HEK293 (cell line): ENCODE results near the gene PPP1R12C.
A peak's percentile ranks its signal among the peaks of the same experiment; 100 is the strongest.

Experiments
- CTCF ChIA-PET: fragments of 350-600 bp; formaldehyde crosslinking; extraction: SDS; loops from one replicate; lab custom pipeline; 2021; ENCODE audit warnings: antibody characterized with exemption; lab: Yijun Ruan, JAX
- POLR2A ChIA-PET: fragments of 300-600 bp; formaldehyde crosslinking; extraction: SDS; loops from one replicate; lab custom pipeline; 2020; ENCODE audit warnings: antibody characterized with exemption, inconsistent platforms; lab: Yijun Ruan, JAX
- H3K27ac ChIP-seq: fragments of 200-500 bp; sonication (Bioruptor generic); 2 replicates; pipeline ENCODE4 v1.5.1; 2014; ENCODE audit warnings: low read depth, low read length, control low read depth, inconsistent platforms; ENCODE audit errors: extremely low read depth
- H3K36me3 ChIP-seq, 2 experiments: fragments of 200-500 bp in 1 of 2; sonication (Bioruptor generic) in 1 of 2; 1 replicate in 1 of 2; 2 replicates in 1 of 2; pipeline ENCODE4 v1.5.1; 2014 to 2017; ENCODE audit warnings: inconsistent platforms in 2 of 2, low read length in 2 of 2; ENCODE audit not compliant: control insufficient read depth in 2 of 2, insufficient read depth in 1 of 2
- H3K4me1 ChIP-seq: fragments of 200-500 bp; sonication (Bioruptor generic); 2 replicates; pipeline ENCODE4 v1.5.1; 2014; ENCODE audit warnings: mild to moderate bottlenecking, low read length, inconsistent platforms; ENCODE audit not compliant: control insufficient read depth, insufficient read depth
- H3K4me3 ChIP-seq: 2 replicates; pipeline ENCODE4 v1.5.1; 2011; ENCODE audit warnings: low read depth, mild to moderate bottlenecking, control low read depth, low read length, moderate library complexity
- H3K9me3 ChIP-seq: fragments of 200-500 bp; sonication (Bioruptor generic); 2 replicates; pipeline ENCODE4 v1.5.1; 2014; ENCODE audit warnings: low read depth, low read length, inconsistent platforms; ENCODE audit not compliant: control insufficient read depth, insufficient read depth
- GLI2 ChIP-seq: fragments of 450-650 bp; formaldehyde crosslinking; IDR thresholded peaks from 2 replicates; pipeline ENCODE4; 2017; ENCODE audit warnings: missing biosample characterization, missing genetic modification characterization, low read depth, borderline replicate concordance
- HOXC10 ChIP-seq: sonication (generic); formaldehyde crosslinking; IDR thresholded peaks from 2 replicates; pipeline ENCODE4 v1.8.1; 2023; ENCODE audit warnings: mild to moderate bottlenecking, missing genetic modification reagents
- KLF1 ChIP-seq: fragments of 450-650 bp; formaldehyde crosslinking; IDR thresholded peaks from 2 replicates; pipeline ENCODE4 v1.5.1; 2016; ENCODE audit warnings: missing biosample characterization, missing genetic modification characterization
- SP2 ChIP-seq: fragments of 450-650 bp; formaldehyde crosslinking; IDR thresholded peaks from 2 replicates; pipeline ENCODE4 v1.5.1; 2016; ENCODE audit warnings: missing biosample characterization, missing genetic modification characterization
- ZBTB17 ChIP-seq: fragments of 450-650 bp; formaldehyde crosslinking; IDR thresholded peaks from 2 replicates; pipeline ENCODE4 v1.5.1; 2016; ENCODE audit warnings: missing biosample characterization, missing genetic modification characterization
- ZNF133 ChIP-seq: fragments of 450-650 bp; formaldehyde crosslinking; IDR thresholded peaks from 2 replicates; pipeline ENCODE4 v1.5.1; 2016; ENCODE audit warnings: missing biosample characterization, missing genetic modification characterization
- ZNF335 ChIP-seq: fragments of 450-650 bp; formaldehyde crosslinking; conservative IDR thresholded peaks from 2 replicates; pipeline ENCODE4 v1.5.1; 2016; ENCODE audit warnings: missing biosample characterization, missing genetic modification characterization
- ZNF341 ChIP-seq: fragments of 450-650 bp; formaldehyde crosslinking; IDR thresholded peaks from 2 replicates; pipeline ENCODE4; 2016; ENCODE audit warnings: low read depth, missing biosample characterization, missing genetic modification characterization
- ZNF350 ChIP-seq: fragments of 450-650 bp; formaldehyde crosslinking; IDR thresholded peaks from 2 replicates; pipeline ENCODE4 v1.5.0; 2017; ENCODE audit warnings: missing biosample characterization, mild to moderate bottlenecking, missing genetic modification characterization
- ZNF449 ChIP-seq: fragments of 450-650 bp; formaldehyde crosslinking; IDR thresholded peaks from 2 replicates; pipeline ENCODE4 v1.5.1; 2017; ENCODE audit warnings: missing biosample characterization, mild to moderate bottlenecking, missing genetic modification characterization, moderate library complexity
- ZNF76 ChIP-seq: fragments of 450-650 bp; formaldehyde crosslinking; IDR thresholded peaks from 2 replicates; pipeline ENCODE4; 2016; ENCODE audit warnings: low read depth, missing biosample characterization, missing genetic modification characterization, borderline replicate concordance
- TF ChIP-seq, protein P1 (sequence below): fragments of 450-650 bp; formaldehyde crosslinking; conservative IDR thresholded peaks from 2 replicates; pipeline ENCODE4 v1.5.1; 2016; ENCODE audit warnings: low read depth, missing biosample characterization, missing genetic modification characterization
- TF ChIP-seq, protein P2 (sequence below): fragments of 450-650 bp; formaldehyde crosslinking; IDR thresholded peaks from 2 replicates; pipeline ENCODE4 v1.5.1; 2017; ENCODE audit warnings: missing biosample characterization, missing genetic modification characterization
- TF ChIP-seq, protein P3 (sequence below): fragments of 450-650 bp; formaldehyde crosslinking; IDR thresholded peaks from 2 replicates; pipeline ENCODE4 v1.5.1; 2016; ENCODE audit warnings: missing biosample characterization, missing genetic modification characterization, low read depth

The PPP1R12C gene

DNA sequence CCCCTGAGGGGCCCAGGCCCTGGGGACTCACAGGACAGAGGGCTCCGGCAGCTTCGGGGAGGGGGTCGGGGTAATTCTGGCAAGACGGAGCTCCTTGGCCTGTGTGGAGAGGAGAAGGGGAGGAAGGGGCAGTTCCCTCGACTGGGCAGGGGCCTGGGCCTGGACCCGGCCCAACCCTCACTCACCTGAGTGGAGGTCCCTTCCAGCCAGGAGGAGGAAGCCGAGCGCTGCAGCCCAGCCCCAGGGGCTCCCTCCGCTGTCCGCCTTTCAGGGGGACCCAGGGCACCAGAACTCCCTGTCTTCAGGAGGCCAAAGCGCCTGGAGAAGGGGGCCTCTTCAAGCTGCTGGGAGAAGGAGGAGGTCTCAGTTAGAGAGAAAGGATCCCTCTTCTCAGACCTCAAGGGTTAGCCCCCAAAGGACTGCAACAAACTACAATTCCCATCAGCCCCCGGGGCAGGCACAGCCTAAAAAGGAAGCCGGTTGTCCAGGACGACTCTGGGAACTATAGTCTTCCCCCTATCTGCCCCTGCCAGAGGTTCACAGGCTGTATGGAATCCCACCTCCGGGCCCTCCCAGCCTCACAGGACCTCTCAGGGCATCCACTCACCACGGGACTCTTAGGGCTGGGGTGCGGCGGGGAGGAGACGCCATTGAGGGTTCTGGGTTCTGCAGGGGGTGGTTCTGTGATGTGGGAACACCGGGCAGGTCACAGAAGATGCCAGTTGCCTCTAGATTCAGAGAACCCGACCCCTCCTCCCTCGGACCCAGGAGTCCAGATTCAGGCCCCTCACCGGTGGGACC is 22.0 kb downstream of the PPP1R12C start:
- Histone ChIP-seq H3K4me3 (no peak overlapping the region), H3K27ac (no peak overlapping the region; the same call in 1 of the 2 replicates), H3K36me3 (peaks cover 4 to 47% of the 10 kb centered on the region in 2 experiments; a peak in 2 of 3 replicates), H3K4me1 (no peaks in the 10 kb centered on the region), H3K9me3 (no peaks in the 10 kb centered on the region)
- TF ChIP-seq ZNF133 (tag by site-specific recombination) (no peak), ZBTB17 (tag by site-specific recombination) (0 out of 2 replicates have a peak, but pooled peaks have one; percentile 32), HOXC10 (0 out of 2 replicates have a peak, but pooled peaks have one; percentile 79), ZNF341 (tag by site-specific recombination) (peak; percentile 70), ZNF335 (peak; percentile 64), ZNF76 (0 out of 2 replicates have a peak, but pooled peaks have one; percentile 37), SP2 (0 out of 2 replicates have a peak, but pooled peaks have one; percentile 16), KLF1 (no peak)
- TF ChIP-seq, protein P1, sequence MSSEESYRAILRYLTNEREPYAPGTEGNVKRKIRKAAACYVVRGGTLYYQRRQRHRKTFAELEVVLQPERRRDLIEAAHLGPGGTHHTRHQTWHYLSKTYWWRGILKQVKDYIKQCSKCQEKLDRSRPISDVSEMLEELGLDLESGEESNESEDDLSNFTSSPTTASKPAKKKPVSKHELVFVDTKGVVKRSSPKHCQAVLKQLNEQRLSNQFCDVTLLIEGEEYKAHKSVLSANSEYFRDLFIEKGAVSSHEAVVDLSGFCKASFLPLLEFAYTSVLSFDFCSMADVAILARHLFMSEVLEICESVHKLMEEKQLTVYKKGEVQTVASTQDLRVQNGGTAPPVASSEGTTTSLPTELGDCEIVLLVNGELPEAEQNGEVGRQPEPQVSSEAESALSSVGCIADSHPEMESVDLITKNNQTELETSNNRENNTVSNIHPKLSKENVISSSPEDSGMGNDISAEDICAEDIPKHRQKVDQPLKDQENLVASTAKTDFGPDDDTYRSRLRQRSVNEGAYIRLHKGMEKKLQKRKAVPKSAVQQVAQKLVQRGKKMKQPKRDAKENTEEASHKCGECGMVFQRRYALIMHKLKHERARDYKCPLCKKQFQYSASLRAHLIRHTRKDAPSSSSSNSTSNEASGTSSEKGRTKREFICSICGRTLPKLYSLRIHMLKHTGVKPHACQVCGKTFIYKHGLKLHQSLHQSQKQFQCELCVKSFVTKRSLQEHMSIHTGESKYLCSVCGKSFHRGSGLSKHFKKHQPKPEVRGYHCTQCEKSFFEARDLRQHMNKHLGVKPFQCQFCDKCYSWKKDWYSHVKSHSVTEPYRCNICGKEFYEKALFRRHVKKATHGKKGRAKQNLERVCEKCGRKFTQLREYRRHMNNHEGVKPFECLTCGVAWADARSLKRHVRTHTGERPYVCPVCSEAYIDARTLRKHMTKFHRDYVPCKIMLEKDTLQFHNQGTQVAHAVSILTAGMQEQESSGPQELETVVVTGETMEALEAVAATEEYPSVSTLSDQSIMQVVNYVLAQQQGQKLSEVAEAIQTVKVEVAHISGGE = peak; percentile 31; the same call in 1 of the 2 replicates
- TF ChIP-seq, protein P2, sequence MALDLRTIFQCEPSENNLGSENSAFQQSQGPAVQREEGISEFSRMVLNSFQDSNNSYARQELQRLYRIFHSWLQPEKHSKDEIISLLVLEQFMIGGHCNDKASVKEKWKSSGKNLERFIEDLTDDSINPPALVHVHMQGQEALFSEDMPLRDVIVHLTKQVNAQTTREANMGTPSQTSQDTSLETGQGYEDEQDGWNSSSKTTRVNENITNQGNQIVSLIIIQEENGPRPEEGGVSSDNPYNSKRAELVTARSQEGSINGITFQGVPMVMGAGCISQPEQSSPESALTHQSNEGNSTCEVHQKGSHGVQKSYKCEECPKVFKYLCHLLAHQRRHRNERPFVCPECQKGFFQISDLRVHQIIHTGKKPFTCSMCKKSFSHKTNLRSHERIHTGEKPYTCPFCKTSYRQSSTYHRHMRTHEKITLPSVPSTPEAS (tag by site-specific recombination) = 0 out of 2 replicates have a peak, but pooled peaks have one; percentile 28
- ChIA-PET CTCF (interaction anchor here (0.6 to 1.8 kb wide), 2 partner anchors 46 to 75 kb away, joined by 4 to 6 read pairs; no protein-coding TSS in a partner anchor), POLR2A (interaction anchor here (2.0 kb wide), 1 partner anchor 22 kb away, joined by 5 read pairs; the partner anchor contains the start of gene PPP1R12C)

GRCh38 chr19:55094456-55095259 is 22.8 kb downstream of the PPP1R12C start:
- TF ChIP-seq, protein P1 = no peak
- TF ChIP-seq ZNF350 (tag by site-specific recombination) (no peak), GLI2 (no peak), ZNF449 (tag by site-specific recombination) (no peak)
- TF ChIP-seq, protein P3, sequence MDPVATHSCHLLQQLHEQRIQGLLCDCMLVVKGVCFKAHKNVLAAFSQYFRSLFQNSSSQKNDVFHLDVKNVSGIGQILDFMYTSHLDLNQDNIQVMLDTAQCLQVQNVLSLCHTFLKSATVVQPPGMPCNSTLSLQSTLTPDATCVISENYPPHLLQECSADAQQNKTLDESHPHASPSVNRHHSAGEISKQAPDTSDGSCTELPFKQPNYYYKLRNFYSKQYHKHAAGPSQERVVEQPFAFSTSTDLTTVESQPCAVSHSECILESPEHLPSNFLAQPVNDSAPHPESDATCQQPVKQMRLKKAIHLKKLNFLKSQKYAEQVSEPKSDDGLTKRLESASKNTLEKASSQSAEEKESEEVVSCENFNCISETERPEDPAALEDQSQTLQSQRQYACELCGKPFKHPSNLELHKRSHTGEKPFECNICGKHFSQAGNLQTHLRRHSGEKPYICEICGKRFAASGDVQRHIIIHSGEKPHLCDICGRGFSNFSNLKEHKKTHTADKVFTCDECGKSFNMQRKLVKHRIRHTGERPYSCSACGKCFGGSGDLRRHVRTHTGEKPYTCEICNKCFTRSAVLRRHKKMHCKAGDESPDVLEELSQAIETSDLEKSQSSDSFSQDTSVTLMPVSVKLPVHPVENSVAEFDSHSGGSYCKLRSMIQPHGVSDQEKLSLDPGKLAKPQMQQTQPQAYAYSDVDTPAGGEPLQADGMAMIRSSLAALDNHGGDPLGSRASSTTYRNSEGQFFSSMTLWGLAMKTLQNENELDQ (tag by site-specific recombination) = no peak
- TF ChIP-seq, all 188 proteins: peak for 0
- Histone ChIP-seq H3K4me3 (no peak overlapping the region), H3K36me3 (peaks cover 4 to 46% of the 10 kb centered on the region in 2 experiments; a peak in 2 of 3 replicates), H3K4me1 (no peaks in the 10 kb centered on the region), H3K9me3 (no peaks in the 10 kb centered on the region), H3K27ac (no peak overlapping the region)
- POLR2A ChIA-PET = interaction anchor here (2.0 kb wide), 1 partner anchor 23 kb away, joined by 5 read pairs; the partner anchor contains the start of gene PPP1R12C
- CTCF ChIA-PET = interaction anchor here (0.6 to 1.8 kb wide), 2 partner anchors 47 to 74 kb away, joined by 4 to 6 read pairs; no protein-coding TSS in a partner anchor
